ENCODE measurements around the gene IL20RA. TPM values are rescaled to one million over a fixed set of nuclear protein-coding genes. Genes with fewer than 3 reads are reported as not detected.
"Not testable (repeated sequence)": the region's sequence is repeated elsewhere in the genome, so short reads cannot be mapped to it uniquely, and the experiment has no call there.

The IL20RA gene
- polyA plus RNA-seq, 1 donor (not counting 4 experiments of a cell fraction or from before 2014, with no cell fraction given) = 1.5 TPM

DNA sequence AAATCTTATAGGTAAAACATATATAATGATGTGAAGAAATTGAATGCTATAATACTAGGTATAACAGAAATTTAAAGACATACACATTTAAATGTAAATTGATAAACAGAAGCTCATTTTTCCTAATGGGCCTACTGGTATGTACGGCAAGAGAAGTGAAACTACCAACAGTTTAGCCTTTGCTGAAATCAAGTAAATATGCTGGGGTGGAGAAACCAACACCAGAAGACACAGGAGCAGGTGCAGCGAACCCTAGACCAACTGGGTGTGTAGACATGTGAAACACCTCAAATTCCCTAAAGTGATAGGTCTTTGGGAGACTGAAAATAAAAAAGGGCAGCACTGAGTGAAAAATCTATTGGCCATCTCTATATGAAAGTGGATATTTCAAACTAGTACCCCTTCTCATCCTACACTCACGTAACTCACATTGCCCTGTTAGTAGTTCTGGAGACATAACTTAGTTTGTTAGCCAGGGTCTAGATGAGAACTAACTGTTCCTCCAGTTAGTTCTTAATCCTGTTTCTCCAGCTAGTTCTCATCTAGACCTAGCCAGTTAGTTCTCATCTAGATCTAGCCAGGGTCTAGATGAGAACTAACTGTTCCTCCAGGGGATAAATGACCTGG is 69.6 kb downstream of the IL20RA start:
- Histone ChIP-seq H3K4me2 (ENCODE audit: control insufficient read depth, extremely low read depth, insufficient read depth, low read depth, low read length) (no peak overlapping the region), H3K9me1 (ENCODE audit: control insufficient read depth, extremely low read depth, insufficient read depth, low read length) (no peaks in the 10 kb centered on the region), H3K36me3 (ENCODE audit: control insufficient read depth in 2 of 2, extremely low read depth in 1 of 2, insufficient read depth in 2 of 2, low read length in 2 of 2) (no peaks in the 10 kb centered on the region), H3K4me3 (ENCODE audit: control insufficient read depth in 2 of 3, extremely low read depth in 1 of 3, insufficient read depth in 2 of 3, low read depth in 1 of 3, low read length in 3 of 3) (no peak overlapping the region), H4K20me1 (ENCODE audit: control insufficient read depth, extremely low read depth, insufficient read depth, low read length) (no peaks in the 10 kb centered on the region), H2AFZ (ENCODE audit: control insufficient read depth, low read length) (no peak overlapping the region), H3K4me1 (ENCODE audit: control insufficient read depth, extremely low read depth, insufficient read depth, low read length) (no peaks in the 10 kb centered on the region), H3K79me2 (ENCODE audit: control insufficient read depth, insufficient read depth, low read length) (no peaks in the 10 kb centered on the region), H3K27ac (ENCODE audit: control insufficient read depth, insufficient read depth, low read length) (no peak overlapping the region), H3K9ac (ENCODE audit: control insufficient read depth, extremely low read depth, insufficient read depth, low read length) (no peak overlapping the region), H3K27me3 (ENCODE audit: control insufficient read depth, extremely low read depth, insufficient read depth, low read length) (no peaks in the 10 kb centered on the region), H3K9me3 (ENCODE audit: control insufficient read depth, low read depth, low read length) (no peaks in the 10 kb centered on the region)
- no peak for FAIRE-seq
- dilution Hi-C loops (cut with MboI; ENCODE audit: extremely low pct_ligation_motif_present, low sequenced_read_pairs) = no loop called here
- no peak for TF ChIP-seq EZH2 (IDR thresholded peaks at IDR 0.05; ENCODE audit: low read length)
- TF ChIP-seq, protein P1, sequence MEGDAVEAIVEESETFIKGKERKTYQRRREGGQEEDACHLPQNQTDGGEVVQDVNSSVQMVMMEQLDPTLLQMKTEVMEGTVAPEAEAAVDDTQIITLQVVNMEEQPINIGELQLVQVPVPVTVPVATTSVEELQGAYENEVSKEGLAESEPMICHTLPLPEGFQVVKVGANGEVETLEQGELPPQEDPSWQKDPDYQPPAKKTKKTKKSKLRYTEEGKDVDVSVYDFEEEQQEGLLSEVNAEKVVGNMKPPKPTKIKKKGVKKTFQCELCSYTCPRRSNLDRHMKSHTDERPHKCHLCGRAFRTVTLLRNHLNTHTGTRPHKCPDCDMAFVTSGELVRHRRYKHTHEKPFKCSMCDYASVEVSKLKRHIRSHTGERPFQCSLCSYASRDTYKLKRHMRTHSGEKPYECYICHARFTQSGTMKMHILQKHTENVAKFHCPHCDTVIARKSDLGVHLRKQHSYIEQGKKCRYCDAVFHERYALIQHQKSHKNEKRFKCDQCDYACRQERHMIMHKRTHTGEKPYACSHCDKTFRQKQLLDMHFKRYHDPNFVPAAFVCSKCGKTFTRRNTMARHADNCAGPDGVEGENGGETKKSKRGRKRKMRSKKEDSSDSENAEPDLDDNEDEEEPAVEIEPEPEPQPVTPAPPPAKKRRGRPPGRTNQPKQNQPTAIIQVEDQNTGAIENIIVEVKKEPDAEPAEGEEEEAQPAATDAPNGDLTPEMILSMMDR (optimal IDR thresholded peaks at IDR 0.05 in 1 of 3, IDR thresholded peaks at IDR 0.05 in 1 of 3, conservative IDR thresholded peaks at IDR 0.05 in 1 of 3; ENCODE audit: extremely low read depth in 1 of 3, insufficient read depth in 2 of 3, low read length in 3 of 3) = no peak
- no peak for DNase-seq (ENCODE audit: low read depth, low spot score)

DNA sequence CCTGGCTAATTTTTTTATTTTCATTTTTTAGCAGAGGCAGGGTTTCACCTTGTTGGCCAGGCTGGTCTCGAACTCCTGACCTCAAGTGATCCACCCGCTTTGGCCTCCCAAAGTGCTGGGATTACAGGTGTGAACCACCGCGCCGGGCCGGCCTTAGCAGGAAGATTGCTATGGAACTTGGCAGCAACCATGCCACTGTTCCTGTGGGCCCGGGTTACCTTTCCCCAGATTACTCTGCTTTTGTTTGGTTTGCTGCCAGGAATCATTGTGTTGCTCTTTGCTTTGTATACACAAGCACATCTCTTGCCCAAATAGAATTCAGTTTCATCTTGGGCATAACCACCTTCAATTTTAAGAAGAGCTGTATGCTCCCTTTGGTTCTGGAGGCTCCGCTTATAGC is 71.0 kb downstream of the IL20RA start:
- H3K9me1 ChIP-seq (ENCODE audit: control insufficient read depth, extremely low read depth, insufficient read depth, low read length); DNase-seq (ENCODE audit: low read depth, low spot score); dilution Hi-C loops (cut with MboI; ENCODE audit: extremely low pct_ligation_motif_present, low sequenced_read_pairs); H3K27me3 ChIP-seq (ENCODE audit: control insufficient read depth, extremely low read depth, insufficient read depth, low read length); H3K4me2 ChIP-seq (ENCODE audit: control insufficient read depth, extremely low read depth, insufficient read depth, low read depth, low read length); H3K79me2 ChIP-seq (ENCODE audit: control insufficient read depth, insufficient read depth, low read length); H3K9ac ChIP-seq (ENCODE audit: control insufficient read depth, extremely low read depth, insufficient read depth, low read length); H3K9me3 ChIP-seq (ENCODE audit: control insufficient read depth, low read depth, low read length); FAIRE-seq; H4K20me1 ChIP-seq (ENCODE audit: control insufficient read depth, extremely low read depth, insufficient read depth, low read length); H3K4me1 ChIP-seq (ENCODE audit: control insufficient read depth, extremely low read depth, insufficient read depth, low read length); H3K36me3 ChIP-seq (ENCODE audit: control insufficient read depth in 2 of 2, extremely low read depth in 1 of 2, insufficient read depth in 2 of 2, low read length in 2 of 2); H3K27ac ChIP-seq (ENCODE audit: control insufficient read depth, insufficient read depth, low read length); H2AFZ ChIP-seq (ENCODE audit: control insufficient read depth, low read length); H3K4me3 ChIP-seq (ENCODE audit: control insufficient read depth in 2 of 3, extremely low read depth in 1 of 3, insufficient read depth in 2 of 3, low read depth in 1 of 3, low read length in 3 of 3): not testable (repeated sequence)

DNA sequence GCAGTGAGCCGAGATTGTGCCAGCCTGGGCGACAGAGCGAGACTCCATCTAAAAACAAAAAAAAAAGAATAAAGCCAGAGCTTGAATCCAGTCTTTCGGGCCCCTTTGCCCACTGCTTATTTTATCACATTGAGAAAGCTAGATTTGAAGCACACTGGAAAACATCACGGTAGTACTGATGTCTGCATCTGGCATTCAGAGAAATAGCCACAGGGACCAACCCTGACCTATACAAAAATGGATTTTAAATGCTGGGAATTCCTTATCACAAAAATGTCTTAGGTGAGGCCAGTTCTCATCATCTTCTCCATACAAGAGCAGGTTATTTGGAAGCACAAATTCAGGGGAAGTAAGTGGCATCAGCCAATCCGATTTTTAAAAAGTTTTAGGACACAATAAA is 73.2 kb downstream of the IL20RA start:
- Histone ChIP-seq H2AFZ (ENCODE audit: control insufficient read depth, low read length) (no peak overlapping the region), H3K4me3 (ENCODE audit: control insufficient read depth in 2 of 3, extremely low read depth in 1 of 3, insufficient read depth in 2 of 3, low read depth in 1 of 3, low read length in 3 of 3) (no peak overlapping the region), H3K4me1 (ENCODE audit: control insufficient read depth, extremely low read depth, insufficient read depth, low read length) (peaks cover 4% of the 10 kb centered on the region), H3K27me3 (ENCODE audit: control insufficient read depth, extremely low read depth, insufficient read depth, low read length) (no peaks in the 10 kb centered on the region), H3K4me2 (ENCODE audit: control insufficient read depth, extremely low read depth, insufficient read depth, low read depth, low read length) (no peak overlapping the region), H4K20me1 (ENCODE audit: control insufficient read depth, extremely low read depth, insufficient read depth, low read length) (no peaks in the 10 kb centered on the region), H3K27ac (ENCODE audit: control insufficient read depth, insufficient read depth, low read length) (no peak overlapping the region), H3K9ac (ENCODE audit: control insufficient read depth, extremely low read depth, insufficient read depth, low read length) (no peak overlapping the region), H3K9me1 (ENCODE audit: control insufficient read depth, extremely low read depth, insufficient read depth, low read length) (no peaks in the 10 kb centered on the region), H3K9me3 (ENCODE audit: control insufficient read depth, low read depth, low read length) (no peaks in the 10 kb centered on the region), H3K79me2 (ENCODE audit: control insufficient read depth, insufficient read depth, low read length) (no peaks in the 10 kb centered on the region), H3K36me3 (ENCODE audit: control insufficient read depth in 2 of 2, extremely low read depth in 1 of 2, insufficient read depth in 2 of 2, low read length in 2 of 2) (no peaks in the 10 kb centered on the region)
- no peak for DNase-seq (ENCODE audit: low read depth, low spot score)
- no peak for FAIRE-seq
- TF ChIP-seq, protein P1 (optimal IDR thresholded peaks at IDR 0.05 in 1 of 3, IDR thresholded peaks at IDR 0.05 in 1 of 3, conservative IDR thresholded peaks at IDR 0.05 in 1 of 3; ENCODE audit: extremely low read depth in 1 of 3, insufficient read depth in 2 of 3, low read length in 3 of 3) = no peak
- TF ChIP-seq EZH2 (IDR thresholded peaks at IDR 0.05; ENCODE audit: low read length) = no peak
- dilution Hi-C loops (cut with MboI; ENCODE audit: extremely low pct_ligation_motif_present, low sequenced_read_pairs) = no loop called here
